ENCODE results near the gene ABHD12.

DNA sequence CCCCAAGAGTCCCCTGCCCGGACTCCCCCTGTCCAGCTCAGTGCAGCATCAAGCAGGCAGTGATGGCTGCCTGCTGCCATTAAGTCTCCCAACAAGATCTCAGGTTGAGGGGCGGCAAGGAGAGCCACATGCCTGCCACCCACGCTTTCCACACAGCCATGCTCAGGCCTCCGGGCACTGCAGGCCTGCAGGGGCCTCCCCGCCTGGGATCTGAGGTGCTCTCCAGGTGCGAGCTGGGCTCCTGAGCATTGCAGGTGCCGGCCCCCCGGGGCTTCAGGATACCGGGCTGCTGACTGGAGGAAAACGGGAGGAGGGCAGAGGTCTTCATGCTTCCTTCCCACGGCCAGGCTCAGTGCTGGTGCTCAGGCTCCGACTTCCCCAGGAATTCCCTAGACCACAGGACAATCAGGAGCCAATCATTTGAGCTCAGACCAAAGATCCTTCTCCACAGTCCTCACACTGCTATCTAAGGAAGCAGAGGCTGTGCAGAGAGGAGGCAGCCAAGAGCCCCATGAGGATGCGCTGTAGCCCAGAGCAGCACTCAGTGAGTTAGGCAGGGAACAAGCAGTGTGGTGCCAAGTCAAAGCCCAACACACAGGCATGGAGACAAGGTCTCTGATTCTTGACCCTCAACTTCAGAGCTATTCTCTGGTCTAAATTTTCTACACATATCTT is 90.0 kb downstream of the ABHD12 start:
- no peak for TF ChIP-seq CTCF (IDR thresholded peaks at IDR 0.05)
- no peak for TF ChIP-seq POLR2A (IDR thresholded peaks at IDR 0.05)
- TF ChIP-seq EP300 (IDR thresholded peaks at IDR 0.05): no peak
- no peak for TF ChIP-seq POLR2AphosphoS5 (IDR thresholded peaks at IDR 0.05)
